H1 (cell line): ENCODE measurements around the gene ZSCAN29. TPM values are rescaled to one million over a fixed set of nuclear protein-coding genes. Genes with fewer than 3 reads are reported as not detected.

Source experiments
- CBX8 ChIP-seq: fragments of 300-800, 300-1000 bp; sonication (generic); IDR thresholded peaks from 2 replicates; pipeline ENCODE4 v1.7.1; 2016; ENCODE audit warnings: low read depth, low read length, borderline replicate concordance
- FOSL1 ChIP-seq: IDR thresholded peaks from 2 replicates; pipeline ENCODE4 v1.6.1; 2011; ENCODE audit warnings: mild to moderate bottlenecking, low read depth, low read length, moderate library complexity; ENCODE audit not compliant: insufficient read depth
- HDAC6 ChIP-seq: IDR thresholded peaks from one replicate; pipeline ENCODE4 v1.7.1; 2012; ENCODE audit warnings: low read depth, mild to moderate bottlenecking, inconsistent platforms, low read length, moderate library complexity
- SP2 ChIP-seq: IDR thresholded peaks from 2 replicates; pipeline ENCODE4 v1.6.1; 2012; ENCODE audit warnings: mild to moderate bottlenecking, low read length, inconsistent platforms
- polyA plus RNA-seq, 7 experiments: library from polyadenylated mRNA; depleted of rRNA in 3 of 7; stranded (reverse) in 5 of 7; unstranded in 2 of 7; fragments of >200 nt in 5 of 7; fragments of 200-250 nt in 2 of 7; gene quantifications; 1 replicate in 5 of 7; 2 replicates in 1 of 7; 4 replicates in 1 of 7; pipeline versions ENCODE4 v1.2.1 to v1.2.3, GENCODE V29; 2011 to 2013; ENCODE audit warnings: missing spikeins in 2 of 7, mixed read lengths in 2 of 7
- total RNA-seq: library from RNA; stranded (reverse); fragmentation: NEBNext Ultra II Directional; extraction: Animal tissue kit (Norgen Biotek cat#: 25700); gene quantifications from 2 replicates; pipeline ENCODE4 v1.2.1, GENCODE V29; 2021
- TF ChIP-seq, protein P1 (sequence below): fragments of 300-600 bp; sonication (generic); IDR thresholded peaks from 2 replicates; pipeline ENCODE4 v1.7.1; 2012; ENCODE audit warnings: low read length, moderate library complexity, mild to moderate bottlenecking, inconsistent platforms; ENCODE audit not compliant: insufficient replicate concordance
- TF ChIP-seq, protein P2 (sequence below): IDR thresholded peaks from 2 replicates; pipeline ENCODE4 v1.6.1; 2012; ENCODE audit warnings: low read length, inconsistent platforms

Gene ZSCAN29
- total and polyA plus RNA-seq, 2 of the 8 experiments (the other 6 are each of a cell fraction or from before 2014, with no cell fraction given), result 6.4 to 41.3 TPM

DNA sequence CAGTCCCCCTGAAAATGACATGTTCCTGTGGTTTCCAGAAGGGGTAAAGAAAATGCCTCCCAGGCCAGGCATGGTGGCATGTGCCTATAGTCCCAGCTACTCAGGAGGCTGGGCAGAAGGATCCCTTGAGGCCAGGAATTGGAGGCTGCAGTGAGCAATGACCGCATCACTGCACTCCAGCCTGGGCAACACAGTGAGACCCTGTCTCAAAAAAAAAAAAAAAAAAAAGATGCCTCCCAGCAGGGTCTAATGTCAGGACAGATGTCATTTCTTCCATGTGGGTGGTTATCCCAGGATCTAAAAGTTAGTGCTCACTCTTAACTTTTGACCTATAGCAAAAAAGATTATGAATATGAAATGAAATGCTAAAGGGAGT lies 53.9 kb downstream of the ZSCAN29 start (continued):
- TF ChIP-seq, protein P1, sequence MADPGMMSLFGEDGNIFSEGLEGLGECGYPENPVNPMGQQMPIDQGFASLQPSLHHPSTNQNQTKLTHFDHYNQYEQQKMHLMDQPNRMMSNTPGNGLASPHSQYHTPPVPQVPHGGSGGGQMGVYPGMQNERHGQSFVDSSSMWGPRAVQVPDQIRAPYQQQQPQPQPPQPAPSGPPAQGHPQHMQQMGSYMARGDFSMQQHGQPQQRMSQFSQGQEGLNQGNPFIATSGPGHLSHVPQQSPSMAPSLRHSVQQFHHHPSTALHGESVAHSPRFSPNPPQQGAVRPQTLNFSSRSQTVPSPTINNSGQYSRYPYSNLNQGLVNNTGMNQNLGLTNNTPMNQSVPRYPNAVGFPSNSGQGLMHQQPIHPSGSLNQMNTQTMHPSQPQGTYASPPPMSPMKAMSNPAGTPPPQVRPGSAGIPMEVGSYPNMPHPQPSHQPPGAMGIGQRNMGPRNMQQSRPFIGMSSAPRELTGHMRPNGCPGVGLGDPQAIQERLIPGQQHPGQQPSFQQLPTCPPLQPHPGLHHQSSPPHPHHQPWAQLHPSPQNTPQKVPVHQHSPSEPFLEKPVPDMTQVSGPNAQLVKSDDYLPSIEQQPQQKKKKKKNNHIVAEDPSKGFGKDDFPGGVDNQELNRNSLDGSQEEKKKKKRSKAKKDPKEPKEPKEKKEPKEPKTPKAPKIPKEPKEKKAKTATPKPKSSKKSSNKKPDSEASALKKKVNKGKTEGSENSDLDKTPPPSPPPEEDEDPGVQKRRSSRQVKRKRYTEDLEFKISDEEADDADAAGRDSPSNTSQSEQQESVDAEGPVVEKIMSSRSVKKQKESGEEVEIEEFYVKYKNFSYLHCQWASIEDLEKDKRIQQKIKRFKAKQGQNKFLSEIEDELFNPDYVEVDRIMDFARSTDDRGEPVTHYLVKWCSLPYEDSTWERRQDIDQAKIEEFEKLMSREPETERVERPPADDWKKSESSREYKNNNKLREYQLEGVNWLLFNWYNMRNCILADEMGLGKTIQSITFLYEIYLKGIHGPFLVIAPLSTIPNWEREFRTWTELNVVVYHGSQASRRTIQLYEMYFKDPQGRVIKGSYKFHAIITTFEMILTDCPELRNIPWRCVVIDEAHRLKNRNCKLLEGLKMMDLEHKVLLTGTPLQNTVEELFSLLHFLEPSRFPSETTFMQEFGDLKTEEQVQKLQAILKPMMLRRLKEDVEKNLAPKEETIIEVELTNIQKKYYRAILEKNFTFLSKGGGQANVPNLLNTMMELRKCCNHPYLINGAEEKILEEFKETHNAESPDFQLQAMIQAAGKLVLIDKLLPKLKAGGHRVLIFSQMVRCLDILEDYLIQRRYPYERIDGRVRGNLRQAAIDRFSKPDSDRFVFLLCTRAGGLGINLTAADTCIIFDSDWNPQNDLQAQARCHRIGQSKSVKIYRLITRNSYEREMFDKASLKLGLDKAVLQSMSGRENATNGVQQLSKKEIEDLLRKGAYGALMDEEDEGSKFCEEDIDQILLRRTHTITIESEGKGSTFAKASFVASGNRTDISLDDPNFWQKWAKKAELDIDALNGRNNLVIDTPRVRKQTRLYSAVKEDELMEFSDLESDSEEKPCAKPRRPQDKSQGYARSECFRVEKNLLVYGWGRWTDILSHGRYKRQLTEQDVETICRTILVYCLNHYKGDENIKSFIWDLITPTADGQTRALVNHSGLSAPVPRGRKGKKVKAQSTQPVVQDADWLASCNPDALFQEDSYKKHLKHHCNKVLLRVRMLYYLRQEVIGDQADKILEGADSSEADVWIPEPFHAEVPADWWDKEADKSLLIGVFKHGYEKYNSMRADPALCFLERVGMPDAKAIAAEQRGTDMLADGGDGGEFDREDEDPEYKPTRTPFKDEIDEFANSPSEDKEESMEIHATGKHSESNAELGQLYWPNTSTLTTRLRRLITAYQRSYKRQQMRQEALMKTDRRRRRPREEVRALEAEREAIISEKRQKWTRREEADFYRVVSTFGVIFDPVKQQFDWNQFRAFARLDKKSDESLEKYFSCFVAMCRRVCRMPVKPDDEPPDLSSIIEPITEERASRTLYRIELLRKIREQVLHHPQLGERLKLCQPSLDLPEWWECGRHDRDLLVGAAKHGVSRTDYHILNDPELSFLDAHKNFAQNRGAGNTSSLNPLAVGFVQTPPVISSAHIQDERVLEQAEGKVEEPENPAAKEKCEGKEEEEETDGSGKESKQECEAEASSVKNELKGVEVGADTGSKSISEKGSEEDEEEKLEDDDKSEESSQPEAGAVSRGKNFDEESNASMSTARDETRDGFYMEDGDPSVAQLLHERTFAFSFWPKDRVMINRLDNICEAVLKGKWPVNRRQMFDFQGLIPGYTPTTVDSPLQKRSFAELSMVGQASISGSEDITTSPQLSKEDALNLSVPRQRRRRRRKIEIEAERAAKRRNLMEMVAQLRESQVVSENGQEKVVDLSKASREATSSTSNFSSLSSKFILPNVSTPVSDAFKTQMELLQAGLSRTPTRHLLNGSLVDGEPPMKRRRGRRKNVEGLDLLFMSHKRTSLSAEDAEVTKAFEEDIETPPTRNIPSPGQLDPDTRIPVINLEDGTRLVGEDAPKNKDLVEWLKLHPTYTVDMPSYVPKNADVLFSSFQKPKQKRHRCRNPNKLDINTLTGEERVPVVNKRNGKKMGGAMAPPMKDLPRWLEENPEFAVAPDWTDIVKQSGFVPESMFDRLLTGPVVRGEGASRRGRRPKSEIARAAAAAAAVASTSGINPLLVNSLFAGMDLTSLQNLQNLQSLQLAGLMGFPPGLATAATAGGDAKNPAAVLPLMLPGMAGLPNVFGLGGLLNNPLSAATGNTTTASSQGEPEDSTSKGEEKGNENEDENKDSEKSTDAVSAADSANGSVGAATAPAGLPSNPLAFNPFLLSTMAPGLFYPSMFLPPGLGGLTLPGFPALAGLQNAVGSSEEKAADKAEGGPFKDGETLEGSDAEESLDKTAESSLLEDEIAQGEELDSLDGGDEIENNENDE, result no peak
- TF ChIP-seq HDAC6, result no peak
- TF ChIP-seq FOSL1, result no peak
- no peak for TF ChIP-seq SP2
- TF ChIP-seq, protein P2, sequence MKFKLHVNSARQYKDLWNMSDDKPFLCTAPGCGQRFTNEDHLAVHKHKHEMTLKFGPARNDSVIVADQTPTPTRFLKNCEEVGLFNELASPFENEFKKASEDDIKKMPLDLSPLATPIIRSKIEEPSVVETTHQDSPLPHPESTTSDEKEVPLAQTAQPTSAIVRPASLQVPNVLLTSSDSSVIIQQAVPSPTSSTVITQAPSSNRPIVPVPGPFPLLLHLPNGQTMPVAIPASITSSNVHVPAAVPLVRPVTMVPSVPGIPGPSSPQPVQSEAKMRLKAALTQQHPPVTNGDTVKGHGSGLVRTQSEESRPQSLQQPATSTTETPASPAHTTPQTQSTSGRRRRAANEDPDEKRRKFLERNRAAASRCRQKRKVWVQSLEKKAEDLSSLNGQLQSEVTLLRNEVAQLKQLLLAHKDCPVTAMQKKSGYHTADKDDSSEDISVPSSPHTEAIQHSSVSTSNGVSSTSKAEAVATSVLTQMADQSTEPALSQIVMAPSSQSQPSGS, result no peak
- no peak for TF ChIP-seq CBX8
- TF ChIP-seq, all 59 proteins: peak for 0
